K562 (cell line): ENCODE data around the gene PUS7. TPM values are rescaled to one million over a fixed set of nuclear protein-coding genes. Genes with fewer than 3 reads are reported as not detected.

Experiments
- ATF2 ChIP-seq: sonication (generic); formaldehyde crosslinking; IDR thresholded peaks from 2 replicates; pipeline ENCODE4 v1.8.1; 2022; ENCODE audit warnings: missing genetic modification reagents
- CBX2 ChIP-seq: fragments of 200-600 bp; sonication (generic); IDR thresholded peaks from one replicate; pipeline ENCODE4 v1.6.1; 2012; ENCODE audit warnings: mild to moderate bottlenecking, low read length, inconsistent platforms; ENCODE audit not compliant: insufficient read depth, poor library complexity, severe bottlenecking
- EP400 ChIP-seq: fragments of 450-650 bp; IDR thresholded peaks from 2 replicates; pipeline ENCODE4 v1.6.1; 2017; ENCODE audit warnings: antibody characterized with exemption, mild to moderate bottlenecking, moderate library complexity
- ERF ChIP-seq: fragments of 450-650 bp; formaldehyde crosslinking; IDR thresholded peaks from 2 replicates; pipeline ENCODE4 v1.4.0; 2020; ENCODE audit warnings: mild to moderate bottlenecking, mixed read lengths
- ETV1 ChIP-seq: fragments of 450-650 bp; conservative IDR thresholded peaks from 2 replicates; pipeline ENCODE4 v1.6.1; 2016; ENCODE audit warnings: missing genetic modification characterization, control low read depth, low read depth, missing compliant biosample characterization
- EZH2 ChIP-seq: IDR thresholded peaks from 2 replicates; pipeline ENCODE4 v1.6.1; 2012; ENCODE audit warnings: low read depth, mild to moderate bottlenecking, inconsistent platforms, low read length, borderline replicate concordance
- FUS ChIP-seq: fragments of 200-400 bp; formaldehyde crosslinking; optimal IDR thresholded peaks from 2 replicates; pipeline ENCODE3; 2017; ENCODE audit warnings: low read depth, low read length
- HOMEZ ChIP-seq: fragments of 250-450 bp; sonication (Bioruptor Pico); IDR thresholded peaks from 2 replicates; pipeline ENCODE4 v1.4.0; 2020; ENCODE audit warnings: mild to moderate bottlenecking, moderate library complexity
- HOXB6 ChIP-seq: fragments of 250-450 bp; sonication (Bioruptor Pico); IDR thresholded peaks from 2 replicates; pipeline ENCODE4 v1.5.1; 2022; ENCODE audit warnings: mild to moderate bottlenecking, borderline replicate concordance
- MEIS2 ChIP-seq: fragments of 450-650 bp; IDR thresholded peaks from 2 replicates; pipeline ENCODE4 v1.6.1; 2014; ENCODE audit warnings: mild to moderate bottlenecking; ENCODE audit not compliant: partially characterized antibody
- MTF1 ChIP-seq: fragments of 250-450 bp; sonication (Bioruptor Pico); IDR thresholded peaks from 2 replicates; pipeline ENCODE4 v1.9.0; 2021; ENCODE audit warnings: moderate library complexity, mild to moderate bottlenecking, inconsistent platforms, borderline replicate concordance
- MYC ChIP-seq, 2 experiments: fragments of 250-450 bp in 1 of 2; sonication (Bioruptor Pico) in 1 of 2; IDR thresholded peaks; 2 replicates each; pipeline versions ENCODE4 v1.5.1 to v1.6.1; 2012 to 2021; ENCODE audit warnings: low read depth in 2 of 2, borderline replicate concordance in 1 of 2, improper control_type of control experiment in 1 of 2, low read length in 1 of 2, mild to moderate bottlenecking in 1 of 2, moderate library complexity in 1 of 2
- RAD21 ChIP-seq, 2 experiments: fragments of 250-450 bp in 1 of 2; fragments of 450-650 bp in 1 of 2; sonication (Bioruptor Pico) in 1 of 2; formaldehyde crosslinking in 1 of 2; IDR thresholded peaks in 1 of 2; conservative IDR thresholded peaks in 1 of 2; 2 replicates each; pipeline versions ENCODE4 v1.4.0 to v1.8.0; 2020 to 2022; ENCODE audit warnings: mild to moderate bottlenecking in 2 of 2, moderate library complexity in 1 of 2
- RBFOX2 ChIP-seq: fragments of 200-400 bp; formaldehyde crosslinking; IDR thresholded peaks from 2 replicates; pipeline ENCODE4 v1.6.1; 2017; ENCODE audit warnings: low read depth, mild to moderate bottlenecking, low read length, moderate library complexity
- SMAD4 ChIP-seq: fragments of 250-450 bp; sonication (Bioruptor Pico); conservative IDR thresholded peaks from 2 replicates; pipeline ENCODE4 v1.8.0; 2021; ENCODE audit warnings: inconsistent platforms, mild to moderate bottlenecking, moderate library complexity
- SUPT5H ChIP-seq: fragments of 450-650 bp; IDR thresholded peaks from 2 replicates; pipeline ENCODE4 v1.6.1; 2016
- U2AF2 ChIP-seq: fragments of 200-400 bp; formaldehyde crosslinking; optimal IDR thresholded peaks from 2 replicates; pipeline ENCODE3; 2017; ENCODE audit warnings: low read depth, mild to moderate bottlenecking, low read length
- ZBTB7A ChIP-seq: IDR thresholded peaks from 2 replicates; pipeline ENCODE4 v1.6.1; 2011; ENCODE audit warnings: low read depth, mild to moderate bottlenecking, low read length, moderate library complexity, borderline replicate concordance; ENCODE audit not compliant: control insufficient read depth
- ZBTB9 ChIP-seq: fragments of 450-650 bp; formaldehyde crosslinking; IDR thresholded peaks from 2 replicates; pipeline ENCODE4 v1.4.0; 2020; ENCODE audit warnings: mild to moderate bottlenecking, moderate library complexity
- polyA plus RNA-seq, 8 experiments: library from polyadenylated mRNA; depleted of rRNA in 4 of 8; stranded (reverse) in 5 of 8; unstranded in 3 of 8; fragments of >200 nt; fragmentation: Nextera tagmentation in 2 of 8; fragmentation: Illumina TruSeq in 1 of 8; extraction: Ambion mirVana in 2 of 8; extraction: Trizol in 1 of 8; gene quantifications; 2 replicates each; pipeline versions ENCODE4 v1.2.1 to v1.2.3, GENCODE V29; 2011 to 2014; ENCODE audit warnings: inconsistent platforms in 1 of 8, missing spikeins in 1 of 8
- total RNA-seq, 7 experiments: library from RNA; depleted of rRNA in 6 of 7; stranded (reverse); fragments of >200 nt in 6 of 7; fragmentation: Illumina TruSeq in 2 of 7; extraction: Trizol in 2 of 7; gene quantifications; 2 replicates each; pipeline versions ENCODE4 v1.2.1 to v1.2.3, GENCODE V29; 2011 to 2021; ENCODE audit warnings: low replicate concordance in 1 of 7
- TF ChIP-seq, protein P1 (sequence below): fragments of 250-450 bp; sonication (Bioruptor Pico); IDR thresholded peaks from 2 replicates; pipeline ENCODE4 v1.8.0; 2022; ENCODE audit warnings: inconsistent platforms, mild to moderate bottlenecking, moderate library complexity, borderline replicate concordance

The PUS7 gene
- total and polyA plus RNA-seq, 9 of the 15 experiments (the other 6 are each of a cell fraction or from before 2014, with no cell fraction given), result 15.1 to 95.6 (median 63.2) TPM

- TF ChIP-seq HOMEZ (CRISPR knock-in tag) (no peak), MEIS2 (no peak), ZBTB7A (no peak), HOXB6 (no peak), SMAD4 (CRISPR knock-in tag) (no peak), RBFOX2 (no peak), EZH2 (no peak), SUPT5H (no peak), ZBTB9 (CRISPR knock-in tag) (no peak), CBX2 (no peak), U2AF2 (no peak), EP400 (no peak), ATF2 (CRISPR knock-in tag) (no peak), RAD21 (CRISPR knock-in tag; conservative IDR thresholded peaks at IDR 0.05 in 1 of 2, IDR thresholded peaks at IDR 0.05 in 1 of 2) (peak in 1 of 2 experiments; percentile 53; a peak in 2 of 4 replicates), ERF (CRISPR knock-in tag) (no peak), MYC (IDR thresholded peaks at IDR 0.05; ENCODE audit: low read depth, low read length) (no peak), MYC (CRISPR knock-in tag; IDR thresholded peaks at IDR 0.05; ENCODE audit: borderline replicate concordance, low read depth) (no peak), ETV1 (tag) (peak; percentile 64; the same call in 1 of the 2 replicates), FUS (no peak), MTF1 (CRISPR knock-in tag) (no peak)
- TF ChIP-seq, protein P1, sequence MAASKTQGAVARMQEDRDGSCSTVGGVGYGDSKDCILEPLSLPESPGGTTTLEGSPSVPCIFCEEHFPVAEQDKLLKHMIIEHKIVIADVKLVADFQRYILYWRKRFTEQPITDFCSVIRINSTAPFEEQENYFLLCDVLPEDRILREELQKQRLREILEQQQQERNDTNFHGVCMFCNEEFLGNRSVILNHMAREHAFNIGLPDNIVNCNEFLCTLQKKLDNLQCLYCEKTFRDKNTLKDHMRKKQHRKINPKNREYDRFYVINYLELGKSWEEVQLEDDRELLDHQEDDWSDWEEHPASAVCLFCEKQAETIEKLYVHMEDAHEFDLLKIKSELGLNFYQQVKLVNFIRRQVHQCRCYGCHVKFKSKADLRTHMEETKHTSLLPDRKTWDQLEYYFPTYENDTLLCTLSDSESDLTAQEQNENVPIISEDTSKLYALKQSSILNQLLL (CRISPR knock-in tag), result no peak
These were observed 82.7 kb downstream of the PUS7 start (continued) for GRCh38 chr7:105439174-105439893.
